NOMO-1 treated with DMSO at 0.1 percent for 48 hours (cell line): Measurements from ENCODE around the gene AMIGO1.

Experiments used
- DNase-seq: peaks from one replicate; lab custom pipeline; 2025; ENCODE audit not compliant: unreplicated experiment; lab: John Stamatoyannopoulos, UW

AMIGO1 gene

DNA sequence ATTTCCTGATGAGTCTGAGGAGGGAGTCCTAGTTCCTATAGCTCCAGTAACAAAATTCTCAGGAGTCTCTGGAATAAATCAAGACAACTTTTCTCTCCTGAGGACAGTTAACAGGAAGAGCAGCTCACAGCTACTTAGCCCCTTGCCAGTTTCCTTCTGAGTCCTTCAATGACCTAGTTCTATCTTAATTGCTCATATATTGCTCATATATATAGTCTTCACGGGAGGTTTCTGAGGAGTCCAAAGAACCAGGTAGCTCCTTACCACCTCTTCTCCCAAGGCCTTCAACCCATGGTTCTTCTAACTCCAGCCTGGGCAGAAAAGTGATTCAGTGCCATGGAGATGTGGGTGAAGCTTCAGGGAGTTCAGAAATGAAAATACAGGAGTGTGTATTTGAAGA, 4.6 kb downstream of the AMIGO1 start:
- no peak for DNase-seq

- DNase-seq = no peak
Measured at GRCh38 chr1:109503935-109504334, 5.6 kb downstream of the AMIGO1 start.

DNA sequence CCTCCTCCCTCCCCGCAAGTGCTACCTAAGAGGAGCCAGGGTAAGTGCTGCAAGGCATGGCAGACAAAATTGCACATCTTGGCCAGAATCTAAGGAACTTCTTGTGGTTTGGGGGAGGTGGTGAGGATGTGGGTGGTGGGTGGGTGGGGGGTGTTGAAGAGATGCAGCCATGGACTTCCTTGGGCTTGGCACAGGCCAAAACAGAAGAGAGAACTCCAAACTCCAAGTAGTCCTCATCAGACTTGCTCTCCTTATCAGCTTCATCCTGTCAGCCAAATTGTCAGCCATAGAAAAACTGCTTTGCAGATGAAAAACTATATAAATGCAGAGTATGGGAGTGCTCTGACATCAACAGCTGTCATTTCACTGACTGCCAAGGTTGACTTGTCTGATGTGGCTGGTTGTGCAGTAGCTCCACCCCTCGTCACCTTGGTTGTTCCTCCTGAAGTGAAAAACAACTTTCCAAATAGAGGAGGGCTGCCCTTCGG, 7.1 kb downstream of the AMIGO1 start:
- no peak for DNase-seq

DNA sequence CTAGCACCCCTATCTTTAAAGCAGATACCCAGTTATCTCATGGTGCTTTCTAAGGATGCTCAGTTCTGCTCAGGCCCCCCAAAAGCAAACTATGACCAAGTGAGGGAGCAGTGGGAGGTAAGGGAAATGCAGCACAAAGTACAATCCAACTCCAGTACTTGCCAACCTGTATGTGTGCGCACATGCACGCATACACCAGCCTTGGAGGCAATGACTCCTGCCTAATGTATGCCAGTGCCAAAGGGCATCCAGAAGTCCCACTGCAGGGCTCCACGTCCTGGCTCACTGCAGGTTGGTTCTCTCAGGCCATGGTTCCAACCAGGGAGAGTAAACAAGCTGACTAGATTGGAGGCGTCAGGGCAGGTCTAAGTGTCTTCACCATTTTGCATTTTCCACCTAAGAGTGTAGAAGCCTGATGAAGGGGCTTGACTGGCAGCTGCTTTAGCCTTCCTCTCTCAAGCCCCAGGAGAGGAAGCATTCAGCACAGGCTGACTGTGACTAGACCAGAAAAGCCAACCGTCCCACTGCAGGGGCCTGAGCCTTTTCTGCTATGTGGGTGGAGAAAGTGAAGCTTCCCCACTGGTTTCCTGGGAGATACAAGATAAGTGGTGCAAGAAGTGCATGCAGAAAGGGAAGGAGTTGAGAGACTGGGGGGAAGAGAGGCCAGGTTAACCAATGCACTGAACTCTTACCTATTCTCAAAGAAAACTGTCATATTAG, 7.7 kb downstream of the AMIGO1 start:
- no peak for DNase-seq

GRCh38 chr1:109500941-109501381, 8.6 kb downstream of the AMIGO1 start:
- DNase-seq = no peak

- peak; percentile 30 for DNase-seq
Measured at GRCh38 chr1:109499661-109500536, 9.6 kb downstream of the AMIGO1 start.

DNA sequence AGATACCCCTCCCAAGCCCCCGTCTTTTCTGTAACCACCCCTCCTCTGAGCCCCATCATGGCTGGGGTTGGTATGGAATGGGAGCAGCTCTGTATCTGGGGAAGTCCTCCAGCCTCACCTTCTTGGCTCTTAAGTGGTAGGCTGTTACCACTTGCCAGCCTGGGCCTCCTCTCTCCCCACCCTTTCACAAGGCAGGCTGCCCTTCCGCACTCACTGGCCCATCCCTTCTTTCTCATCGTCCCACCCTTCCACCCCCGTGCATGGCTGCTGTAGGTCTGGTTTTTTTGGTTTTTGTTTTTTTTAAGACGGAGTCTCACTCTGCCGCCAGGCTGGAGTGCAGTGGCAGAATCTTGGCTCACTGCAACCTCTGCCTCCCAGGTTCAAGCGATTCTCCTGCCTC, 10.4 kb downstream of the AMIGO1 start:
- no peak for DNase-seq

DNA sequence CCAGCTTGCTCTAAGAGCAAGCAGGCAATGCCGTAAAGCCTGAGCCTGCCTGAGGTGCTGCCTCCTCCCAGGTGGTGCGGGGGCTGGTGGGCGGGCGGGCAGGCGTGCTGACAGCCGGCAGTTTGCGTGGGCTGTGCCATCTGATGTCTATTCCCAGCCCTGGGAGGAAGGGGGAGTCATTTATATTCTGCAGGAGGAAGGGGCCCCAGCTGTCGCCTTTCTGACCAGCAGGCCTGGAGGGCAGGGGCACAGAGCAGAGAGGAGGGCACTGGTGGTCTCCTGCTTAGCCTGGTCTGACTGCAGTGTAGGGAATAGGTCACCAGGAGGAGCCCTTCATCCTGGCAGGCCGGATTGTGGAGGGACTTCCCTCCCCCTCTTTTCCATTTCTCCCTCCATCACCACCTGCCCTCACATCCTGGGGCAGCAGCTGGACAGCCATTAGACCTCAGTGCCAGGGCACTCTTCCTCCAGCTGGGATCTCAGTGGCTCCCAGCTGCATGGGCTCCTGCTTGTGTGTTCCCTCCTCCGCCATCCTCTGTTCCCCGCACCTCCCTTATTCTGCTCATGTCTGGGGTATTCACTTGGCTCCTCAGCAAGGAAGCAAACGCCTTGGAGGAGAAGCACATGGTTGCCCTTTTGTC, 11.2 kb downstream of the AMIGO1 start:
- DNase-seq = no peak

GRCh38 chr1:109497449-109498160, 11.9 kb downstream of the AMIGO1 start:
- no peak for DNase-seq

GRCh38 chr1:109495738-109496137, 13.8 kb downstream of the AMIGO1 start:
- no peak for DNase-seq

- DNase-seq = peak; percentile 78
Measured at GRCh38 chr1:109493805-109494539, 15.6 kb downstream of the AMIGO1 start, which contains the start of gene CYB561D1. TSS of gene CYB561D1 (plus strand) at chr1:109494094. CDS start at chr1:109494140, 46 bp downstream.

GRCh38 chr1:109493227-109493626, 16.3 kb downstream of the AMIGO1 start:
- DNase-seq = no peak

- DNase-seq = no peak
Measured at GRCh38 chr1:109492779-109493178, 16.7 kb downstream of the AMIGO1 start.

DNA sequence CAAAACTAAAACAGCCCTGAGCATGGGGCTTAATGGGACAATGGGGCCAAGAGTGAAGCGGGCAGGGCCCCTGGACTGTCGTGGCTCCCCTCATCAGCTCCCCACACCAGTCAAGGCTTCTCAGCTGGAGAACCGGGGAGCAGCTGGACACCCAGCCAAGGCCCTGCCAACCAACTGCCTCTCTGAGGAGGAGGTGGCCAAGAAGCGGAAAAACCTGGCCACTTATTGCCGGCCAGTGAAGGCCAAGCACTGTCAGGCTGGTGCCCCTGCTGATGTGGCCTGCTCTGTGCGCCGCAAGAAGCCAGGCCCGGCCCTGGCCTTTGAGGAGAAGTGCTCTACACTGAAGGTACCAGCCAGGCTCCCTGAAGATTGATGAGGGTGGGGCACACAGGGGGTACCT, 18.2 kb downstream of the AMIGO1 start:
- DNase-seq = no peak

- no peak for DNase-seq
Measured at GRCh38 chr1:109490934-109491302, 18.6 kb downstream of the AMIGO1 start.

GRCh38 chr1:109490029-109490933, 19.2 kb downstream of the AMIGO1 start:
- peak; percentile 54 for DNase-seq

DNA sequence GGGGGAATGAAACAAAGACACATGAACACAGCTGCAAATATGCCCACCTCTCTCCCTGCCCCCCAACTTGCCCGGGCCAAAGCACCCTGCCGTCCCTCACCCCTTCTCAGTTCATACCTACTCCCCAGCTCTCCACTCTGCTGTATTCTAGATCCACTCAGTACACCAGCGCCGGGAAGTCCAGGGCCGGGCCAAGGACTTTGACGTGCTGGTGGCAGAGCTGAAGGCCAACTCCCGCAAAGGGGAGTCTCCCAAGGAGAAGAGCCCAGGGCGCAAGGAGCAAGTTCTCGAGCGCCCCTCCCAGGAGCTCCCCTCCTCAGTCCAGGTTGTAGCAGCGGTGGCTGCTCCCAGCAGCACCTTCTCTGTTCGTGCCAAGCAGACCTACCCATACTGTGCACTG, 20.8 kb downstream of the AMIGO1 start:
- DNase-seq = no peak

GRCh38 chr1:109488201-109488600, 21.3 kb downstream of the AMIGO1 start:
- DNase-seq = no peak

DNA sequence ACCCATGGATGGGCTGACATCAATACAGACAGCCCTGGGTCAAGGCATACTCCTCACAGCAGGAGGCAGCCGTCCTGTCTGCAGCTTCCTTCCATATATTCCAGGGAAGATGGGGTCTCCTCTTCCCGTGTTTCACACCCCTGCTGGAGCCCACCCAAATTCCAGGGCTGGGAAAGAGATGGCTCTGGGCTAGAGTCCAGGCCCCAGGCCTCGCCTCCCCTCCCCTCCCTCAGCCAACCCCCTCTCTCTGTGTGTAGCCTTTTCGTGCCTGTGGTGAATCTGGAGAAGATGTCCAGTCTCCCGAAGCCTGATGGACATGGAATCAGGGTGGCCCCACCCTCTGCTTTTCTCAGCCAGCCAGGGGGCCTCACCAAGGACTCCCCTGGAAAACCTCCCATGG, 22.3 kb downstream of the AMIGO1 start:
- no peak for DNase-seq
